Measurements from ENCODE around the gene COG1. TPM values are rescaled to one million over a fixed set of nuclear protein-coding genes. Genes with fewer than 3 reads are reported as not detected.
A peak's percentile ranks its signal among the peaks of the same experiment; 100 is the strongest.

COG1 gene
- total RNA-seq, 1 donor from 2014 or later: 7.9 TPM

GRCh38 chr17:73231841-73232586, 39.2 kb downstream of the COG1 start:
- DNase-seq (ENCODE audit: low read depth): peak; percentile 82
- Histone ChIP-seq H3K4me3 (ENCODE audit: low read depth, low read length) (peak overlapping the region; percentile 90), H3K36me3 (ENCODE audit: control insufficient read depth, insufficient read depth, low read length) (peaks cover 3% of the 10 kb centered on the region), H3K27me3 (ENCODE audit: control insufficient read depth, insufficient read depth, low read length) (no peaks in the 10 kb centered on the region)
- TF ChIP-seq CTCF (IDR thresholded peaks at IDR 0.05; ENCODE audit: insufficient read depth, low read length, severe bottlenecking): peak; percentile 16
- FAIRE-seq: no peak

- Histone ChIP-seq H3K4me3 (ENCODE audit: low read depth, low read length) (peak overlapping the region; percentile 90), H3K36me3 (ENCODE audit: control insufficient read depth, insufficient read depth, low read length) (peaks cover 6% of the 10 kb centered on the region), H3K27me3 (ENCODE audit: control insufficient read depth, insufficient read depth, low read length) (no peaks in the 10 kb centered on the region)
- DNase-seq (ENCODE audit: low read depth) (peak; percentile 51), FAIRE-seq (no peak)
- no peak for TF ChIP-seq CTCF (IDR thresholded peaks at IDR 0.05; ENCODE audit: insufficient read depth, low read length, severe bottlenecking)
These were observed 39.9 kb downstream of the COG1 start for GRCh38 chr17:73232587-73233373.

GRCh38 chr17:73234736-73235135, 41.9 kb downstream of the COG1 start:
- DNase-seq (ENCODE audit: low read depth): no peak
- Histone ChIP-seq H3K36me3 (ENCODE audit: control insufficient read depth, insufficient read depth, low read length) (peaks cover 6% of the 10 kb centered on the region), H3K27me3 (ENCODE audit: control insufficient read depth, insufficient read depth, low read length) (no peaks in the 10 kb centered on the region), H3K4me3 (ENCODE audit: low read depth, low read length) (no peak overlapping the region)
- no peak for FAIRE-seq
- no peak for TF ChIP-seq CTCF (IDR thresholded peaks at IDR 0.05; ENCODE audit: insufficient read depth, low read length, severe bottlenecking)

- H3K4me3 ChIP-seq (ENCODE audit: low read depth, low read length): no peak overlapping the region
- no peak for FAIRE-seq
- TF ChIP-seq CTCF (IDR thresholded peaks at IDR 0.05; ENCODE audit: insufficient read depth, low read length, severe bottlenecking): no peak
These were observed 44.9 kb downstream of the COG1 start for GRCh38 chr17:73237714-73238113.

GRCh38 chr17:73240561-73240960, 47.7 kb downstream of the COG1 start:
- no peak for TF ChIP-seq CTCF (IDR thresholded peaks at IDR 0.05; ENCODE audit: insufficient read depth, low read length, severe bottlenecking)
- DNase-seq (ENCODE audit: low read depth) (peak; percentile 28), FAIRE-seq (no peak)
- Histone ChIP-seq H3K4me3 (ENCODE audit: low read depth, low read length) (no peak overlapping the region), H3K27me3 (ENCODE audit: control insufficient read depth, insufficient read depth, low read length) (no peaks in the 10 kb centered on the region), H3K36me3 (ENCODE audit: control insufficient read depth, insufficient read depth, low read length) (peaks cover 7% of the 10 kb centered on the region)

More at GRCh38 chr17:73237714-73238113, 44.9 kb downstream of the COG1 start:
- Histone ChIP-seq H3K27me3 (ENCODE audit: control insufficient read depth, insufficient read depth, low read length) (no peaks in the 10 kb centered on the region), H3K36me3 (ENCODE audit: control insufficient read depth, insufficient read depth, low read length) (peaks cover 6% of the 10 kb centered on the region)
- DNase-seq (ENCODE audit: low read depth): no peak
